ENCODE measurements around the gene NMRK1. TPM values are rescaled to one million over a fixed set of nuclear protein-coding genes. Genes with fewer than 3 reads are reported as not detected.

Gene NMRK1
- total and polyA plus RNA-seq, 12 donors, result 4.7 to 51.6 (median 12.3) TPM

GRCh38 chr9:75039801-75040200 lies 48.2 kb downstream of the NMRK1 start:
- Histone ChIP-seq H3K4me3 (no peak overlapping the region), H3K36me3 (no peaks in the 10 kb centered on the region), H3K9me3 (no peaks in the 10 kb centered on the region), H3K4me1 (no peaks in the 10 kb centered on the region), H3K27ac (no peak overlapping the region), H3K27me3 (peaks cover 0 to 14% (median 0%) of the 10 kb centered on the region in 7 donors)
- DNase-seq (no peak), ATAC-seq (no peak)
- TF ChIP-seq CTCF (IDR thresholded peaks at IDR 0.05), result no peak
- intact Hi-C loops (cut with DNase I), result no loop called here
- 68 to 76% methylated on average over 3 of the region's 3 CpGs for WGBS, 2 donors

- DNase-seq, result no peak
- peak in 1 of 8 donors; percentile 55 for ATAC-seq
- no peak for TF ChIP-seq CTCF (IDR thresholded peaks at IDR 0.05)
- Histone ChIP-seq H3K27me3 (peaks cover 0 to 14% (median 0%) of the 10 kb centered on the region in 7 donors), H3K9me3 (no peaks in the 10 kb centered on the region), H3K4me3 (no peak overlapping the region), H3K4me1 (no peaks in the 10 kb centered on the region), H3K27ac (no peak overlapping the region), H3K36me3 (no peaks in the 10 kb centered on the region)
- intact Hi-C loops (cut with DNase I), result no loop called here
- 63 to 75% methylated on average over 3 of the region's 3 CpGs for WGBS, 2 donors
Observed at GRCh38 chr9:75039009-75039408, 48.9 kb downstream of the NMRK1 start.

- intact Hi-C loops (cut with DNase I), result no loop called here
- Histone ChIP-seq H3K9me3 (no peaks in the 10 kb centered on the region), H3K36me3 (no peaks in the 10 kb centered on the region), H3K4me1 (no peaks in the 10 kb centered on the region), H3K27me3 (peaks cover 0 to 14% (median 0%) of the 10 kb centered on the region in 7 donors), H3K4me3 (no peak overlapping the region), H3K27ac (no peak overlapping the region)
- WGBS, 2 donors, result 91 to 93% methylated on average over 3 of the region's 3 CpGs
- ATAC-seq, result no peak
- TF ChIP-seq CTCF (IDR thresholded peaks at IDR 0.05), result no peak
- DNase-seq, result no peak
Observed at GRCh38 chr9:75036793-75037192, 51.2 kb downstream of the NMRK1 start.

GRCh38 chr9:75033791-75034473 lies 54.0 kb downstream of the NMRK1 start:
- H3K4me3 ChIP-seq, result no peak overlapping the region
- intact Hi-C loops (cut with DNase I), result no loop called here
- WGBS, 2 donors, result 84 to 88% methylated on average over 2 of the region's 2 CpGs

More at GRCh38 chr9:75033791-75034473, 54.0 kb downstream of the NMRK1 start:
- ATAC-seq (no peak), DNase-seq (no peak)
- Histone ChIP-seq H3K27me3 (peaks cover 0 to 14% (median 0%) of the 10 kb centered on the region in 7 donors), H3K4me1 (peaks cover 0 to under 1% (median 0%) of the 10 kb centered on the region in 9 donors), H3K36me3 (no peaks in the 10 kb centered on the region), H3K9me3 (no peaks in the 10 kb centered on the region), H3K27ac (no peak overlapping the region)
- TF ChIP-seq CTCF (IDR thresholded peaks at IDR 0.05), result no peak
